PFSK-1 (cell line): Measurements from ENCODE around the gene ESRRG.

Experiments
- POLR2AphosphoS5 ChIP-seq: IDR thresholded peaks from 2 replicates; pipeline ENCODE4 v1.6.1; 2012; ENCODE audit warnings: low read depth, mild to moderate bottlenecking, control low read depth, low read length, moderate library complexity
- REST ChIP-seq, 2 experiments: IDR thresholded peaks; 2 replicates each; pipeline versions ENCODE4 v1.6.1 to v1.8.0; 2011 to 2012; ENCODE audit warnings: low read depth in 2 of 2, low read length in 2 of 2, control low read depth in 1 of 2, inconsistent platforms in 1 of 2, mild to moderate bottlenecking in 1 of 2, moderate library complexity in 1 of 2; ENCODE audit not compliant: insufficient read depth in 1 of 2

GRCh38 chr1:216554934-216555333 is 168.3 kb downstream of the ESRRG start:
- no peak for TF ChIP-seq REST (IDR thresholded peaks at IDR 0.05; ENCODE audit: insufficient read depth in 1 of 2, low read depth in 2 of 2, low read length in 2 of 2)
- TF ChIP-seq POLR2AphosphoS5 = no peak
